NCI-H774 (cell line): ENCODE results near the gene LILRA5.
"Not testable (repeated sequence)": the region's sequence is repeated elsewhere in the genome, so short reads cannot be mapped to it uniquely, and the experiment has no call there.

Experiments used
- DNase-seq: peaks from one replicate; lab custom pipeline; 2025; lab: John Stamatoyannopoulos, UW

The LILRA5 gene

DNA sequence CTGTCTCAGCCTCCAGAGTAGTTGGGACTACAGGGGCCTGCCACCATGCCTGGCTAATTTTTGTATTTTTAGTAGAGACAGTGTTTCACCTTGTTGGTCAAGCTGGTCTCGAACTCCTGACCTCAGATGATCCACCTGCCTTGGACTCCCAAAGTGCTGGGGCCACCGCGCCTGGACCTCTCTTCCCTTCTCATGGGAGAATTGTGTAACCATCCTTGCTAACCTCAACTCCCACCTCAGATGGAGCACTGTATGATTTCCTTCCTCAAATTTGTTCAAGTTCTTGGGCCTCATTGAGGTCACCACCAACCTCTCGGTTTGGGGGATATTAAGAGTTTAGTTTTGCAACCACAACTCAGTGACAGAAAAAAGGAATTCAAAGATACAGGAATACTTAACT lies 10.7 kb downstream of the LILRA5 start:
- DNase-seq: no peak

DNA sequence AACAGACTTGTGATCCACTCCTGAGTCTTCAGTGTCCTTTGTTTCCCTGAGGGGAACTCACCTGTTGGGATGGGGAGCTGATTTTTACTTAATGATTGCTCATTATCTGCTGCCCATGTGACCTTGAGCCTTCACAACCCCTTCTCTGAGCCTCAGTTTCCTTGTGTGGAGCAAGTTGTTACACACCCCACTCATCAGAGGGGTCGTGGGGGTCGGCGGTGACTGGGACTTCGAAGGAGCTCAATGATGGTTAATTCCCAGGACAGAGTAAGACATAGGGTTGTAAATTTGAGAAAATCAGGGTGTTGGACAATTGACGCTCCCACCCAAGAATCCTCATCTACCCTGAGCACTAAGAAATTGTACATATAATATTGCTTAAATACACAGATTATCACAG lies 13.5 kb downstream of the LILRA5 start:
- no peak for DNase-seq

DNA sequence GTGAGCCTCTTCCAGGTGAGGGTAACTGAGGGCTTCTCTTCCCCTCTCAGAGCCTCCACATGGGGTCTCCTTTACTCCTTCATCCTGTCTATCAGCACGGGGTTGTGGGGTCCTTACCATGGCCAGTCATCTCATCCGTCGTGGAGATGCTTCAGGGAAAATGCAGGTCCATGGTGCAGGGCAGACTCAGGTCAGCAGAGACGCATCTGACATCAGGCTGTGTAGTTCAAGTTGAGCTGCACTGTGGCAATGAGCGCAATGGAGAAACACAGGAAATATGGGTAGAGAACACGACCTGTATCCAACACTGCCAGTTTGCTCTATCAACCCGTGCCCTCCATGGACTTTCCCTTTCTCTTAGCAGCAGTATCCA lies 13.9 kb downstream of the LILRA5 start:
- no peak for DNase-seq

DNA sequence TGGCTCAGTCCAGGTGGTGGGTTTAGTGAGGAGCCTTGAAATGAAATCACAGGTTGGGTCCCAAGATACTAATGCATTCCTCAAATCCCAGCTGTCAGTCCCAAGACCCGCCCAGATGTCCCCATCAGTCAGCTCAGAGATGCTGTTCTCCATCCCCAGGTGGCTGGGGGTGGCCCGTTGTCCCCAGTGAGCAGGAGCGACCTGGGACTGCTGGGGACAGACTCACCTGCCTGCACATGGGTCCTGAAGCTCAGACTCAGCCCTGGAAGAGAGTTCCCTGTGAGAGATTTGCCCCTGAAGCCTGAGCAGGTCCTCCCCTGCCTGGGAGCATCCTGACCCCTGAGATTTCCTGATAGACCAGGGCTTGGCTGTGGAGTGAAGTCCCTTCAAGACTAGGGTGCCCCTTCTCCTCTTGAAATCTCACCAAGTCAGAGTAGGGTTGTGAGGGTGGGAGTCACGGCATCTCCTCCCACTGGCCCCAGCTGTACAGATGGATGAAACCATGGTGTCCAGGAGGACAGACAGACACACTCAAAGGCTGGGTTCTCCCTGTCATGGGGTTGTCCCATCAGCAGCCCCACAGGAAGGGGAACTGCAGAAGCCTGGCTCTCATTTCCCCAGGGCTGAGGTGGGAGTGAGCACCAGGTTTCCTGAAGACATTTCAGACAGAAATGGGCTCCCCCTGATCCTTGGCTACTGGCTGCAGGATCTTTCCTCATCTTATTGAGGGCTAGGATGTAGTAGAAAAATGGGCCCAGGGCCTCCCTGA lies 14.4 kb downstream of the LILRA5 start:
- no peak for DNase-seq

DNA sequence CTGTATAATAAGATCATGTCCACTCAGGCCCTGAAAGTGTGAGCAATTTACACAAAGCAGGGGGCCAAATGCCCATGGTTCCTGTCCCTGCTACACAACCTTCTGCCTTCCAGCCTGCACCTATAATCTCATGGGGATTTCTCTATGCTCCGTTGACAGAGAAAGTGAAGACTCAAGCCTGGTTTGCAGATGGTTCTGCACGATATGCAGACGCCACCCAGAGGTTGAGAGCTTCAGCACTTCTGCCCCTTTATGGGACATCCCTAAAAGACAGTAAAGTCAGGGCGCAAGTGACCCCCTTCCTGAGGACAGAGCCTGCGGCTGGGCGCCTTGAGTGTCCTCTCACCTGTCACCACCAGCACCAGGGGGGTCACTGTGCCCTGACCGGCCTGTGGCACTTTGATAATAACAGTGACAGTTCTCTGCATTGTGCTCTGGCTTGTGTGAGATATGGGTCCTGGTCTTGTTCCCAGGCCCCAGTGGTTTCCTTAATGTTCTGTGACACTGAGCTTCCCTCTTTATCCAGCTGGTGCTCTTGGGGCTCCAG lies 15.1 kb downstream of the LILRA5 start:
- no peak for DNase-seq

DNA sequence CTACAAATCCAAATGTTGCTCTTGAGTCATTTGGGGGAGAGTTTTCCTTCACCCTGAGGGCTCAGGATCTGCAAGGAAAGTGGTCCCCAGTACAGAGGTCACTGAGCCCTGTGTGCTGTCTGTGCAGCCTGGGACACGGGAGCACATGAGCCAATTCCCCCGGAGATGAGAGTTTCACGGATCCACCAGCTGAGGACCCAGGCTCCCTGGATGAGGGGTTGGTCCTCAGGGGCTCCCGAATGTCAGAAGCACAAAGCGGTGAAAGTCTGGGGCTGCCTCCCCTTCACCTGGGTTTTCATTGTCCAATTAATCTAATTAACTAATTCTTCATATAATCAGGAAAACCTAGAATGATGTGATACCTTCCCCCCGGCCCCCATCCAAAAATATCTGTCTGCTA lies 18.4 kb downstream of the LILRA5 start:
- no peak for DNase-seq

DNA sequence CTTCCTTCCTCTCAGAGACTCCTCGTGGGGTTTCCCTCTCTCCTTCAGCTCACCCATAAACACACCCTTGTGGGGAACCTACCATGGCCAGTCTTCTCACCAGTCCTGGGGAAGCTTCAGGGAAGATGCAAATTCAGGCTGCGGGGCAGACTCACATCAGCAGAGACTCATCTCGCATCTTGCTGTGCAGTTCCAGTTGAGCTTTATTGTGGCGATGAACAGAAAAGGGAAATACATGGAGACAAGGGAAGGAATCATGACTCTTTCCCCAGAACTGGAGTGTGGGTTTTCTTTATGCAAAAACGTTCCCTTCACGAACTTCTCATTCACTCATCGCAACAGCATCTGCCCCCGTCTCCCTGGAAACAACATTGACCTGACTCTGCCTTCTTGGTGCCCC lies 23.8 kb downstream of the LILRA5 start:
- DNase-seq: not testable (repeated sequence)

DNA sequence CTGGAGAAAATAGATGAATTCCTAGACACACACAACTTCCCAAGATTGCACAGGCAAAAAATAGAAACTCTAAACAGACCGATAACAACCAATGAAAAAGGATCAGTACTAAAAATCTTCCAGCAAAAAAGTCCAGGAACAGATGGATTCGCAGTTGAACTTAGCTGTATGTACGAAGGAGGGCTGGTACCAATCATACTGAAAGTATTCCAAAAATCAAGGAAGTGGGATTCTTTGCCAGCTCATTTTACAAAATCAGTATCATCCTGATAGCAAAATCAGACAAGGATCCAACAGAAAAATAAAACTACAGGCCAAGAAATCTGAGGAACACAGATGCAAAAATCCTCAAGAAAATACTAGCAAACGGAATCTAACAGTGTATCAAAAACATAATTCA lies 25.5 kb downstream of the LILRA5 start:
- no peak for DNase-seq

DNA sequence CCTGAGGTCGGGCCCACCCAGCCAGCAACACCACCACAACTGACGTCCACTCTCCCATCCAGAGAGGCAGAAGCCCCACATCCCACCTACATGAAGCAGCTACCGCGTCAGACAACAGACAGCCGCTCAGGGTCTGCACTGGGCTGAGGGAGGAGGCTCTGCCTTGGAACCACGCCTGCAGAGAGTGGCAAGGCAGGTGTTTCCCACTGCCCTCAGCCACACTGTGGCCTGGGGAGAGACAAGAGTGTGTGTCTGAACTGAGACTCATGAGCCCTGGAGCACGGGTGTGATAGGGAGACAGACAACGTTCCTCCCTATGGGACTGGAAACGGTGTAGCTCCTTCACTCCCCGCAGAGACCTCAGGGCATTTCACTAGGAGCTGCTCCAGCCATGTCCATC lies 26.7 kb downstream of the LILRA5 start:
- DNase-seq: not testable (repeated sequence)

DNA sequence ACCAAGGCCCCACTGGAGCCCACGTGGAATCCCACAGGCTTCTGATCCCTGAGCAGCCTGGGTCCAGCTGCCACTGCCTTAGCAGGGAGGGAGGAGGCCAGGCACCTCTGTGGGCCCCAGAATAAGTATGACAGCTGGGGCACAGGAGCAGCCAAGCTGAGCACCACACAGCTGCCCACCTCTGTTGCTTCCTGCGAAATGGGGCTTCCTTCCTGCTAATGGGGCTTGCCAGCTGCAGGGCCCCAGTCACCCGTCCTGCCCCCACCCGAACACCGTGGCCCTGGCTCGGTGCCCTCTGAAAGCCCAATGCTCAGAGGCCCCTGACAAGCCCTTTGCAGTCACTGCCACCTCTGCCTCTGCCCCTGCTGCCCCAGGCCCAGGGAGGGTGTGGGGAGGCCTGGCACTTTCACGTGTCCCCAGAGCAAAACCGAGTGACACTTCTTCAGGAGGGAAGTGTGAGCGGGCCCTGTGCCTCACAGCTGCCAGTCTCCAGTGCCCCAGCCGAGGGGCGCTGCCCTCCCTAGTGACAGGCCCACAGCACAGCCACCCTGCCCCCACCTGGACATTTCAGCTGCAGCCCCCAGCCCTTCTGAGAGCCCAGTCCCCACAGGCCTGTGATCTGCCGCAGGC lies 27.4 kb downstream of the LILRA5 start:
- DNase-seq: not testable (repeated sequence)

DNA sequence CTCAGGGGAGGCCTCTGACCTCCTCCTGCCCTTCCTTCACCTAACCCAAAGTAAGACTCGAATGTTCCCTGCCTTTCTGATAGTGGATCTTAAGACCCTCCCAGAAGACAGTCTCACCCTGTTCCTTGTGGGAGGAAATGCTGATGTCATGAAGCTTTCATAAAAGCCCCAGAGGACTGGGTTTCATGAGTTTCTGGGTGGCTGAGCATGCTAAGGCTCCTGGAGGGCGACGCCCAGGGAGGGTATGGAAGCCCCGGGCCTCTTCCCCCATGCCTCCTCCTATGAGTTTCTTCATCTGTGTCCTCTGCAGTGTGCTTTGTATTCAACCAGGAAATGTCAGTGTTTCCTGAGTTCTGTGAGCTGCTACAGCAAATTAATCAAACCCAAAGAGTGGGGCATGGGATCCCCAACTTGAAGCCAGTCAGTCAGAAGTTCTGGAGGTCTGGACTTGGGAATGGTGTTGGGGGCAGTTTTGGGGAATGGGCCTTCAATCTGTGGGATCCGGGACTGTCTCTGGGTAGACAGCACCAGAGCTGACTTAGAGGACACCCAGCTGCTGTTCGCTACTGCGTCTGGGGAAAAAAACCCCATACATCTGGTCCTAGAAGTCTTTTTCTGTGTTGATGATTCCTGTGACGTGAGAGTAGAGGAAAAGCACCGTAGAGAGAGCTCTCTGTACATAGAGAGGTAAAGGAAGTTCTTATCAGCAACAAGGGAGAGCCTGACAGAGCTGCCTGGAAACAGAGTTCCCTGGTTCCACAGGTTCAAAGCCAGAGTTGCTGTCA lies 30.1 kb downstream of the LILRA5 start:
- no peak for DNase-seq

DNA sequence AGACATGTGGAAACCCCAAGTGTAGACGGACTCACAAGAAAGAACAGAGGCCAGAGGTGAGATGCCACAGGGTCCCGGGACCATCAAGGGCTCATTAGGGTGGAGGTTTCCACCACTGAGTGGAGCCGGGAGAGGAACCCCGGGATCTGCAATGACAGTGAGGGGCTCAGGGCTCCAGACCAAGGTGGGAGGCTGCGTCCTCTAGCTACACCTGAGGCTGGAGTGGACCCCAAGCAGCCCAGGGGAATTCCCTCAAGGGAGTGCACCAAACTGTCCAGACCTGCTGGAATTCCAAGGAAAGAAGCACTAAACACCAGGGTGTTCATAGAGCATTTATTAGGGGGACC lies 31.3 kb downstream of the LILRA5 start:
- DNase-seq: not testable (repeated sequence)

DNA sequence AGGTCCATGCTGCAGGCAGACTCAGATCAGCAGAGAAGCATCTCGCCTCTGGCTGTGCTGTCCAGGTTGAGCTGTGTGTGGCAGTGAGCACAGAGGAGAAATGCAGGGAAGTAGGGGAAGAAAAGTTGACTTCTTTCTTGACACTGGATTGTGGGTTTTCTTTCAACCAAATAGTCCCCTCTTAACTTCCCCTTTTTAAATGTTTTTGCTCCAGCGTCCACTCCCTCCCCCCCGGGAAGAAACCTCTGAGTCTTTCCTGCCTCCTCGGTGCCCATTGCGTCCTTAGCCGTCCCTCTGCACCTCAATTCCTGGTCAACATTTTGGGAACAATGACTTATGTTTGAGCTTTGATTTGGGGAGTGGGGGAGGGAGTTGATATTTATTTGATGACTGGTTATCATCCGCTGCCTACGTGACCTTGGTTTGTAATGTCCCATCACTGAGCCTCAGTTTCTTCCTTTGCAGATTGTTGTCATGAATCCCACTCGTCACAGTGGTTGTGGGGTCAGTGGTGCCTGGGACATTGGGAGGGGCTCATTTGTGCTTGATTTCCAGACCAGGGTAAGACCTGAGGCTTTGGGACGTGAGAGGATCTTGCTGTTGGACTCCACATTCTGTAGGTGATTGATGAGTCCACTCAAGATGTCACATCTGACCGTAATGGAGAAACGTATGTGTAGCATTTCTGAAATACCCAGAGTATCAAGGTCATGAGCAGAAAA lies 31.8 kb downstream of the LILRA5 start, which contains the start of gene LILRB2:
TSS of gene LILRB2 (minus strand) at position 104 of the 722 bp plus-strand sequence. CDS start 614 bp downstream, outside the sequence.
- no peak for DNase-seq

DNA sequence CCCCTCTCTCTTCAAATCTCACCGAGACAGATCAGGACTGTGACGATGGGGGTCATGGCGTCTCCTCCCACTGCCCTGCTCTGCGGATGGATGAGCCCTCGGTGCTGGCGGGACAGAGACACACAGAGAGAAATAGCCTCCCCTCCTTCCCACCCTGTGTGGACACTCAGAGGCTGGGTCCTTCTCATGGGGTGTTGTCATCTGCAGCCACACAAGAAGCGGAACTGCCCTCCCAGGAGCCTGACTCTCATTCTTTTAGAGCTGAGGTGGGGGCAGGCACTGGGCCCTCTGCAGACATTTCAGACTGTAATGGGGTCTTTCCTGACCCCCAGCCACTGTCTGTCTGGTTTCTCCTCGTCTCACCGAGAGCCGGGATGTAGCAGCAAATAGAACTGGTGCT lies 32.5 kb downstream of the LILRA5 start:
- not testable (repeated sequence) for DNase-seq

DNA sequence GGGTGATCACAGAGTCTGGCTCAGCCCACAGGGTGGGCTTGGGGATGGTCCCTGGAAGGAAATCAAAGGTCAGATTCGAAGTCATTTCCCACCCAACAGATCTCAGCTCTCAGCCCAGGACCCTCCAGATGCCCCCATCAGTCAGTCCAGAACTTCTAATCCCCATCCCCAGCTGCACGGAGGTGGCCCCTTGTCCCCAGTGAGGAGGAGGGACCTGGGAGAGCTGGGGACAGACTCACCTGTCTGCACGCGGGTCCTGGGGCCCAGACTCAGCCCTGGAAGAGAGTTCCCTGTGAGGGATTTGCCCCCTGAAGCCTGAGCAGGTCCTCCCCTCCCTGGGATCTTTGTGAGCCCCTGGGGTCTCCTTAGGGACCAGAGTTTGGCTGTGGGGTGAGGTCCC lies 32.9 kb downstream of the LILRA5 start:
- not testable (repeated sequence) for DNase-seq

DNA sequence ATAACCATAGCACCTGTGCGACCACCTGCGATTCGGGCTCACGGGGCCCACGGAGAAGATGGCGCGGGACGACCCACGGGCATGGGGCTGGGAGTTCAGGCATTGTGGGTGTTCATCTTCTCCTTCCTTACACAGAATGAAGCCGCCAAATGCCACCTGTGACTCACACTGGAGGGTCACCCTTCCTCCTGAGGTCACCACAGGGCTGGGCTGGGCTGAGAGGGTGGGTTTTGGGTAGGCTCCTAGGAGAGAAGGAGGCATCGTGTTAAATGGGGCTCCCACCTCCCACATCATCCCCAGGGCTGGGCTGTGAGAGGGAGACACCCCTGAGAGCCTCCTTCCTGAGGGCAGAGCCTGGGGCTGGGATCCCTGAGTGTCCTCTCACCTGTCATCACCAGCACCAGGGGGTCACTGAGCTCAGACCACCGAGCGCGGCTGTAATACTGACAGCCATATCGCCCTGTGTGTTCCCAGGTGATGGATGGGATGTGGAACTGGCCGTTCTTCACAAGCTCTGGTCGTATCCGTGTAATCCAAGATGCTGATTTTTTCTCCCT lies 33.5 kb downstream of the LILRA5 start:
- no peak for DNase-seq

DNA sequence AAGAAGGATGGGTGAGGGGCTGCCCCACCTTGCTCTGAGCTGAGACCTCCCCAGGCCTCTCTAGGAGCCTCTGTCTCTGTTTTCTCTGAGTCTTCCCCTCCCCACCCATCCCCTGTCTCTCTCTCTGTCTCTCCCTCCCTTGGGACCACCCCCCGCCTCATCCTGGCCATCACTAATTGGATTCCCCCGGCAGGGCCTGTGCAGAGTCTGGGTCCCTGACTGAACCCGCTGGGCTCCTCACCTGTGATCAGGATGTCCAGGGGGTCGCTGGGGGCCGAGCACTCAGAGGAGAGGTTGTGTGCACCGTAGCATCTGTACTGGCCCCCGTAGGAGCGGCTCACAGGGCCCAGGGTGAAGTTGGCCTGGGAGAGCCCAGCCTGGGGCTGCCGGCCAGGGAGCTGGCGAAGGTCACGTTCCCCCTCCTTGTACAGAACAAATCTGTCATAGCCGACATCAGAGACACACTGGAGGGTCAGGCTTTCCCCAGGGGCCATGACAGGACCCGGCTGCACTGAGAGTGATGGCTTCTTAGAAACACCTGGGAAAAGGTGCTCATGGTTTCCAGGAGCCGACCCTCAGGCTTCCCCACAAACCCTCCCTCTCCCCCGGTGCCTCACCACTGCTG lies 34.3 kb downstream of the LILRA5 start:
- not testable (repeated sequence) for DNase-seq

DNA sequence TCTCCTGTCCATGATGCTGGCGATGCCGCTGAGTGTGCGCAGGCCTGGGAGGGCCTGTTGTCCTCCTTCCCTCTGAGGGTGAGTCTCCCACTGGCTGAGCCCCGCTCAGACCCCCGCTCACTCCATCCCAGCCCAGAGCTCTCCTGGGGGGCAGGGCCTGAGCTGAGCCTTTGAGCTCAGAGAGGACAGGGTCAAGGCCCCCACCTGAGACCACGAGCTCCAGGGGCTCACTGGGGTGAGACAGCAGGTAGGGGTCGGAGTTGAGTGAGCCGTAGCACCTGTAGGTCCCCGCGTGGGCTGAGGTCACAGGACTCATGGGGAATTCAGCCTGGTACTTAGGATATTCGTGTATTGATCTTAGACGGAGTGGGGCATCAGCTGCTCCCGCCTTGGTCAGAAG lies 34.9 kb downstream of the LILRA5 start:
- DNase-seq: not testable (repeated sequence)

DNA sequence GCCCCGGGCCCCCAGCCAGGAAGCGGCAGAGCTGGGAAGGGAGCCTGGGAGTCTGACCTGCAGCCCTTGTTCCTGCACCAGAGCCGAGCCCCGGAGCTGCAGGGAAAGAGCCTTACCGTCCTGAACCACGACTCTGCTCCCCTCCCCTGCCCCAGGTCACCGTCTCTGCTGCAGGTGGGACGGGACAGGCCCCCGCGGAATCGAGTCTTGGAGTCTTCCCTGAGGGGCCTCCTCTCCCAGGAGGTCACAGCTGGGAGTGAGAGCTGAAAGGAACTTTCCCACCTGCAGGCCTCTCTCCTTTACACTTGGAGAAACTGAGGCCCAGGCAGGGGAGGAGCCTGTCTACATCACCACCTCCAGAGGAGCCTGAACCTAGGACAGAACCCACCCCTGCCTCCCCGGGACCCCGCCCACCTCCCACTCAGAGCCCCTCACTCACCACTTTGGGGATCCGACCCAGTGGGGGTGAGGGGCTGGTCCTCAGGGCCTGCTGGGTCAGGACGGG lies 35.8 kb downstream of the LILRA5 start:
- not testable (repeated sequence) for DNase-seq

DNA sequence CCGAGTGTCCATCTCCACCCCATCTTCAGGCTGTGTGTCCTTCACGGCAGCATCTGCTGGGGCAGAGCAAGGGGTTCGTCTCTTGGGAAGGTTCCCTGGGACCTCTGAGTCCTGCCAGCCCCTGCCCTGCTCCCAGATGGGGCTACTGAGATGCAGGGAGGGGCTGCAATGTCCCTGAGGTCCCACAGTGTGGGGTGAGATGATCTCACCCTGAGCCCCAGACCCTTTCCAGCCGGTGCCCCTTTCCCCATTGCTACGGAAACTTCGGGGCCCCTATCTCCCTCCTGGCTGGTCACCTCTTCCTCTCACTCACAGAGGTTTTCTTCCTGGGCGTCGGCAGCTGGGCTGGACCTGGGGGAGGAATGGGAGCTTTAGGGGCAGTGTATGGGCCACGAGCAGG lies 37.0 kb downstream of the LILRA5 start:
- no peak for DNase-seq

DNA sequence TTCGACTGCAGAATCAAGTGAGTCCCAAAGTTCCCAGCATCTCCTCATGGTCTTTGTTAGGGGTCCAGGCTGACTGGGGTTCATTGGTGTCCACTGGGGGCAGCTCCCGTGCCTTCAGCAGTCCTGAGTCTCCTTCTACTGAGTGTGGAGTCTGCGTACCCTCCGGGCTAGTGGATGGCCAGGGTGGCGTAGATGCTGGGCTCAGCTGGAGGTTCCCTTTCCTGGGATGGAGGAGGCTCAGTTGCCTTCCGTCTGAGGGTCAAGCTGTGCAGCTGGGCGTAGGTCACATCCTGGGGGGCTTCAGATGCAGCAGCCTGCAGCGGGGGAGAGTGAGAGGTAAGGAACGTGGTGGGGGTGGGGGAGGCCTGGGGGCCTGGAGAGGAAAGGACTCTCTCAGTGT lies 38.5 kb downstream of the LILRA5 start:
- not testable (repeated sequence) for DNase-seq
